GM18507 (cell line): Measurements from ENCODE around the gene BCCIP.
A peak's percentile ranks its signal among the peaks of the same experiment; 100 is the strongest.

Experiments
- DNase-seq: peaks from one replicate; pipeline ENCODE4 v3.0.0; 2011; ENCODE audit warnings: low read depth; ENCODE audit not compliant: insufficient read length; ENCODE audit errors: extremely low spot score
- FAIRE-seq: peaks from 2 replicates; lab custom pipeline; 2011; peaks lifted over from hg19 to GRCh38; lab: Jason Lieb, UNC

BCCIP gene

DNA sequence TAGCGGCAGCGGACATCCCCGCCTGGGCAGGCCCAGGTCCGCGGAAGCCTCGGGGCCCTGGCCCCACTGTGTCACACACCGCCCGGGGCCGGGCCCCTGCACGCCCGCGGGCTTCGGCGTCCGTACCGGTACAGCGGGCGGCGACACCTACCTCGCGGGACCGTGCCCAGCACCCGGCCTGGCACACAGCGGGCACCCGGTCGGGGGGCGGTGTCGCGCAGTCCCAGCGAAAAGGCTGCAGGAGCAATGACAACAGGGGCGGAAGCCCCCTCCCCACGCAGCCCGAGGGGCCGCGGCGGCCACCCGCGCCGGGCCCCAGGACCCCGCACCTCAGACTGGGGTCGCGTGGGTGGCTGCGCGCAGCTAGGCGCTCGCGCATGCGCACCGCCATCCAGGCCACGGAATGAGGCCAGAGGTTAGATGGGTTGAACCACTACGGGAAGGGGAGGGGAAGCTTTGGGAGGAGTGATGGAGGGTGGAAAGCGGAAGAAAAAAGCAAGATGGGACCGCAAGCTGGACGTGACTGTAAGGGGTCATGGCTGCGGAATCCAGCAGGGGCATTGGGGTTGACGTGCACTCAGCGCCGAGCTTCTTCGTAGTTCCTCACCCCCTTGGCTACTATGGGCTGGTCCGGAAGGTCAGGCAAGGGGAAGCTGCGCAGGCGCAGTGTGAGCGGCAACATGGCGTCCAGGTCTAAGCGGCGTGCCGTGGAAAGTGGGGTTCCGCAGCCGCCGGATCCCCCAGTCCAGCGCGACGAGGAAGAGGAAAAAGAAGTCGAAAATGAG, at the start of gene BCCIP, which contains the start of gene UROS:
Gene BCCIP, plus strand, starts transcription at position 669 of the 785 bp plus-strand sequence. Its CDS starts 12 bp downstream, at position 681.
Gene UROS, minus strand, starts transcription at position 381 of the 785 bp plus-strand sequence. CDS start 6,759 bp downstream, outside the sequence.
- peak; percentile 75 for DNase-seq
- peak; percentile 82 for FAIRE-seq

- DNase-seq (no peak), FAIRE-seq (no peak)
Observed at GRCh38 chr10:125773687-125774543, 49.4 kb upstream of the BCCIP start.

- FAIRE-seq: no peak
- DNase-seq: no peak
Observed at GRCh38 chr10:125774581-125775191, 48.7 kb upstream of the BCCIP start.

DNA sequence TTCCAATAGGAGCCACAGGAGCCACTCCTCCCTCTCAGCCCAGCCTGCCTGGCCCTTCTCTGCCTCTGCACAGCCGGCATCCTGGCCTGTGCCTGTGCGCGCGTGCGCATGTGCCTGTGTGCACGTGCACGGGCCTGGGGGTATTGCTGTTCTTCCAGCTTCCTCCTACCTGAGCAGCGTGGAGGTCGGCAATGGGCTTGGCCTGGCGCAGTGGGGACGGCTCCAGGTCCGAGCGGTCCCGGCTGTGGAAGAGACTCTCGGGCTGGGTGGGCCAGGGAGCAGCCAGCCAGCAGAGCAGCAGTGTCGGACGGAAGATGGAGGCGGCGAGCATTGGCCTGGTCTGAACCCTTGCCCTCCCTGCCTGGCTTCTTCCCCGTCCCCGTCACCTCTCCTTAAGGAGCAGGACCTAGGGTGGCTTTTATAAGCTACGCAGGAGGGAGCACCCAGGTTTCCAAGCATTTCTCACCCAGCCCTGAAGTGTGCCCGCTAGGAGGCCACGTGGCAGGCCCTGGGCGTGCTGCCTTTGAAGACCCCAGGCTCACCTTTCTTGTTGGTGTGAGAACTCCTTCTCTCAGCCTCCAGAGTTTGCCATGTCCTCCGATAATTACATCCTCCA, 47.7 kb upstream of the BCCIP start, which contains the start of gene MMP21:
Gene MMP21, minus strand, starts transcription at position 331 of the 616 bp plus-strand sequence. Its CDS starts 0 bp downstream, at position 331.
- no peak for DNase-seq
- no peak for FAIRE-seq

DNA sequence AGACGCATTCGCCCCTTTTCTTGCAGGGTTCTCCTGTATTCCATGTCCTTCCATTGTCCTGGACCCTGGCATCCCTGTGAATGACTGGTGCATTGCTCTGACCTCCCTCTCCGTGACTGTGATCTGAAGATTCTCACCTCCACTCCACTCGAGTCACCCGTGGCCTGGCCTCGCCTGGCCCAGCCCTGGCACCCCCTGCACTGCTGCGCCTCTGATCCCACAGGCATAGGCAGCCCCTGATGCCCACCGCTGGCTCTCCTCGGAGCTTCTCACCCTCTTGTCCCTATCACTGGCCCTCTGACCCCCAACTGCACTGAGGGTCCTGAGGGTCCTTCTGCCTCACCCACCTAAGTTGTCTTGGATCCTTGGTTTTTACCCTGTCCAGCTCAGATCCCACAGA, 45.5 kb upstream of the BCCIP start:
- FAIRE-seq: no peak

GRCh38 chr10:125778556-125778955, 44.8 kb upstream of the BCCIP start:
- DNase-seq: no peak
- no peak for FAIRE-seq

More for the DNA sequence above, 45.5 kb upstream of the BCCIP start:
- no peak for DNase-seq

DNA sequence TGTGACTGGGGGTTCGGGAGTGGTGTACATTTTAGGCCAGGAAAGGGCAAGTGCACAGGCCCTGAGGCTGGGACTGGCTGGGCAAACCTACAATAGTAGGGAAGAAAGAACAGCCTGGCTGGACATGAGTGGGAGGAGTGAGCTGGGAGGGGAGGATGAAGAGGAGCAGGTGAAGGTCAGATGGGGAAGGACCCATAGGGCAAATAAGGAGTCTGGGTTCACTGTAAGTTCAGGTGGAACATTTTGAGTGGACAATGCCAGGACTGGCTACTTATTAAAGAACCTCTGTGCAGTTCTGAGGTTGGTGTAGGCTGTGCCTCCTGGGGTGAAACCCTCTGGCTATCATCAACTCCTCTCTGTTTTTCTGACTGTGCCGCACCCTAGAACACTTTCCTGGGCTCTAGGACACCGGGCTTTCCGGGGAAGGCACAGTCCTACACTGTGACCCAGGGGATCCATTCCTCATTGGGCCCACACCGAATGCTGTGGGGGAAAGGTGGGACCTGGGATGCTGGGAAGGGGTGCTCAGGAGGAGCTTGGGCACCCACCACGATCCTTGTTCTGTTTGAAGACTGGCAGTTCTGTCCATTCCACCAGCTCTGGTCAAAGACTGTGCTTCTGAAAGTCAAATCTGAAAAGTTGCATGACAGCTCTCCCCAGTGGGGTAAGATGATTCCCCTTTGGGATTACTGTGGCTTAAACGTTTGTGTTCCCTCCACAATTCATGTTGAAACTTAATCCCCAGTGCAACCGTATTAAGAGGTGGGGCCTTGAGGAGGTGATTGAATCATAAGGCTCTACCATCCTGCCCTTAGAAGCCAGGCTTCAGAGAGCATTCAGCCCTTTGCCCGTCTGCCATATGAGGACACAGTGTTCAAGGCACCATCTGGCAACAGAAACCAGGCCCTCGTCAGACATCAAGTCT, 43.7 kb upstream of the BCCIP start:
- FAIRE-seq (no peak), DNase-seq (no peak)

GRCh38 chr10:125781374-125781773, 42.0 kb upstream of the BCCIP start:
- FAIRE-seq: no peak
- no peak for DNase-seq

GRCh38 chr10:125782054-125782453, 41.3 kb upstream of the BCCIP start:
- no peak for FAIRE-seq
- DNase-seq: no peak

- no peak for DNase-seq
- no peak for FAIRE-seq
Observed at GRCh38 chr10:125782616-125783015, 40.7 kb upstream of the BCCIP start.

- DNase-seq (no peak), FAIRE-seq (no peak)
Observed at GRCh38 chr10:125783408-125783807, 39.9 kb upstream of the BCCIP start.

GRCh38 chr10:125783957-125784356, 39.4 kb upstream of the BCCIP start:
- DNase-seq (no peak), FAIRE-seq (peak; percentile 93)

- DNase-seq (no peak), FAIRE-seq (no peak)
Observed at GRCh38 chr10:125785791-125786190, 37.6 kb upstream of the BCCIP start.

DNA sequence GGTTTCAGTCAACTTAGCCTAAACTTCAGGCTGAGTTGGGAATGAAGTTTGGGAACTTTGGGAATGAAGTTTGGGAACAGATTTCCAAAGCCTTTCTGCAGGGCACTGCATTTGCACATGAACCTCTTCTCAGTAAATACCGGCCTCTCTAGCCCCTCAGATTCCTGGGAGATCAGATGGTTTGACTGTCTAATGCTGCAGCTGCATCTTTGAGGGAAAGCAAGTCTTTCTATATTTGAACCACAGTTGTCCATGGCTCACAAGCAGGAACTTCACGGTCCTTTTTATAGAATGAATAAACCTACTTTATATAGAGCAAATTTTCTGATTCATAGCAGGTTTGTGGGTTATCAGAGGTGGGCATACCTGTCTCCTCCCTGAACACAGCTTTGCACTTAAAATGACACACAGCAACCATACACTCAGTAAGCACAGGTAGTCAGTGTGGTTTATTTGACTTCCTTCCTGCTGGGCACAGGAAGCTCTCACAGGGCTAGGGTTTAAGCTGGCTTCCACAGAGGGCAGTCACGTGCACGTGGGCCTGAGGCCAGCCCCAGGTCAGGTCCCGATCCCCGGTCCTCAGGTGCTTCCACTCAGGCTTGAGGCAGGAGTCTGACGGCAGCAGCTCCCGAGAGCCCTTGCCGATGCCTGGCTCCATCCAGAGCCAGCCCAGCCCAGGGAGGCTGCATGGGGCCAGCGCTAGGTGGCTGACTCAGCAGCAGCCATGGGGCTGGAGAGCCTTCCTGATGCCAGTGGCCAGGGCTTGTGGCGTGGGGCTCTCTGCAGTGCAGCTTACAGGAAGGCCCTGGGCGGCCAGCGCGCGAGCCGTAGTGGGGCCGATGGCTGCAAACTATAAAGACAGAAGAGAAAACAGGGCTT, 35.0 kb upstream of the BCCIP start:
- no peak for FAIRE-seq
- DNase-seq: no peak

DNA sequence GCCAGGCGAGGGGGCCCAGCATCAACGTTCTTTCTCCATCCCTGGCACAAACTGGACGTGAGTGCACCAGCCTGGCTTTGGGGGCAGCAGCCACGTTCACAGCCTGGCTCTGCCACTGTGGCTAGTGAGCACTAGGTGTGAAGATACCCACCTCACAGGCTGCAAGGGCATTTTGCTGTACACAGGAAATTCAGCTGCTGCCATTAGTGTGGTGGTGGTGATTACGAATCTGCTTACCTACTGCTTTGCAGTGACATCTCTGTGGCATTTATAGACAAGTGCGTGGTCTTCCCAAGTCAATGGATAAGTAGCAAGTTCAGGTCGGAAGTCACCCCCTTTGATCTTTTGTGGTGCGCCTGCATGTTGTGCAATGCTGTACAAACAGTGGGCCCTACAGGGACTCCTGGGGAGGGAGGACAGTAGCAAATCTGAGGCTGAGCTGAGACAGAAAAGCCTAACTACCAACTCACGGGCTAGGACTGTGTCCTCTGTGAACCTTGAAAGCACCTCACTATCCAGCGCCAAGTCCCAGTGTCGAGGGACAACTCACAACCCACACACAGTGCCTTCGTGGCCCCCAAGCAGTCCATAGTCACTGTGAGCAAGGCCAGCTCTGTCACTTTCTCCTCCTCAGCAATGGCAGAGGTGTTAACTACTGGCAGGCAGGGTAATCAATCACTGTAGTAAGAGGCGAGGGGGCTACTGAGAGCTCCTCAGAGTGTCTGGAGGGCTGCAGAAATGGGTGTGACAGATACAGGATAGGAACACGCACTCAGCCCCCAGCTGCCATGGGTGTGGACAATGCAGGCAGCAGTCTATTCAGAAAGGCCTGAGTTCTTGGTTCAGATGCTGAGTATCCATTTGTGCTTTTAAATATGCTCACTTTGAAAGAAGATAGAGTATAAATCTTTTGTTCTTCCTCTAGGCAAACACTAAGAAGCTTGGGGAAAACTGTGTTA, 30.7 kb upstream of the BCCIP start:
- DNase-seq: no peak
- FAIRE-seq: no peak

GRCh38 chr10:125795128-125795527, 28.2 kb upstream of the BCCIP start:
- no peak for DNase-seq
- FAIRE-seq: no peak
